Kidney (tissue), 14 donors: ENCODE measurements around the gene WBP2NL. TPM values are rescaled to one million over a fixed set of nuclear protein-coding genes. Genes with fewer than 3 reads are reported as not detected.

Experiments used
- DNase-seq, 5 donors: peaks; one replicate each; pipeline ENCODE4 v3.0.0-alpha.2; 2013 to 2020
- FAIRE-seq: peaks from 2 replicates; lab custom pipeline; 2012; peaks lifted over from hg19 to GRCh38; lab: Jason Lieb, UNC
- H3K27ac ChIP-seq, 2 donors: one replicate each; pipeline ENCODE4 v1.7.0; 2013; ENCODE audit warnings: low read depth in 2 of 2, low read length in 2 of 2, inconsistent platforms in 1 of 2
- H3K27me3 ChIP-seq: one replicate; pipeline ENCODE4 v1.7.1; 2013; ENCODE audit warnings: low read length, inconsistent platforms; ENCODE audit not compliant: control insufficient read depth, insufficient read depth
- H3K36me3 ChIP-seq, 3 donors: one replicate each; pipeline versions ENCODE4 v1.7.0 to v1.7.1; 2013; ENCODE audit warnings: low read length in 3 of 3, control low read depth in 1 of 3, inconsistent platforms in 1 of 3; ENCODE audit not compliant: insufficient read depth in 3 of 3, control insufficient read depth in 2 of 3
- H3K4me1 ChIP-seq, 3 donors: one replicate each; pipeline versions ENCODE4 v1.7.0 to v1.7.1; 2013; ENCODE audit warnings: low read length in 3 of 3, inconsistent platforms in 1 of 3, low read depth in 1 of 3; ENCODE audit not compliant: control insufficient read depth in 2 of 3, insufficient read depth in 2 of 3
- H3K4me3 ChIP-seq, 3 donors: one replicate each; pipeline versions ENCODE4 v1.7.0 to v1.8.1; 2013; ENCODE audit warnings: low read length in 3 of 3, control low read depth in 1 of 3, inconsistent platforms in 1 of 3
- H3K9ac ChIP-seq, 3 donors: one replicate each; pipeline versions ENCODE4 v1.7.0 to v1.7.1; 2013; ENCODE audit warnings: low read length in 3 of 3, control low read depth in 1 of 3, inconsistent platforms in 1 of 3
- H3K9me3 ChIP-seq, 3 donors: one replicate each; pipeline versions ENCODE4 v1.7.0 to v1.7.1; 2013; ENCODE audit warnings: low read length in 3 of 3, control low read depth in 1 of 3, inconsistent platforms in 1 of 3; ENCODE audit not compliant: control insufficient read depth in 2 of 3, insufficient read depth in 1 of 3
- intact Hi-C: fragments of 100-400 bp; cut with DNase I; formaldehyde crosslinking; loops from one replicate; pipeline ENCODE4 v1.11.1; 2022
- polyA plus RNA-seq: library from polyadenylated mRNA; stranded (reverse); fragments of 350-450 nt; fragmentation: Illumina TruSeq; extraction: RNeasy Lipid Tissue Mini Kit (QIAGEN cat#74804); gene quantifications from one replicate; pipeline ENCODE4 v1.2.3, GENCODE V29; 2014; ENCODE audit warnings: low read depth, low replicate concordance; ENCODE audit not compliant: insufficient read depth
- total RNA-seq: library from RNA; stranded (reverse); fragmentation: NEBNext Ultra II Directional; extraction: Animal tissue kit (Norgen Biotek cat#: 25700); gene quantifications from one replicate; pipeline ENCODE4 v1.2.1, GENCODE V29; 2021
- TF ChIP-seq, protein P1 (sequence below): IDR thresholded peaks from 3 replicates; pipeline ENCODE4 v1.5.1; 2012; ENCODE audit warnings: mild to moderate bottlenecking, moderate library complexity, borderline replicate concordance; ENCODE audit not compliant: insufficient read depth; ENCODE audit errors: extremely low read depth
- donor health status: control.
- donor health status: control.
- donor health status: control.
- donor health status: control.
- donor health status: control.
- donor health status: DM: yes; HTN: yes; CAD: no.
- donor health status: Normal renal cell carcinoma (clear cell type).

The WBP2NL gene
- total and polyA plus RNA-seq, 2 donors from 2014 or later, result 0.84 to 2.5 TPM

DNA sequence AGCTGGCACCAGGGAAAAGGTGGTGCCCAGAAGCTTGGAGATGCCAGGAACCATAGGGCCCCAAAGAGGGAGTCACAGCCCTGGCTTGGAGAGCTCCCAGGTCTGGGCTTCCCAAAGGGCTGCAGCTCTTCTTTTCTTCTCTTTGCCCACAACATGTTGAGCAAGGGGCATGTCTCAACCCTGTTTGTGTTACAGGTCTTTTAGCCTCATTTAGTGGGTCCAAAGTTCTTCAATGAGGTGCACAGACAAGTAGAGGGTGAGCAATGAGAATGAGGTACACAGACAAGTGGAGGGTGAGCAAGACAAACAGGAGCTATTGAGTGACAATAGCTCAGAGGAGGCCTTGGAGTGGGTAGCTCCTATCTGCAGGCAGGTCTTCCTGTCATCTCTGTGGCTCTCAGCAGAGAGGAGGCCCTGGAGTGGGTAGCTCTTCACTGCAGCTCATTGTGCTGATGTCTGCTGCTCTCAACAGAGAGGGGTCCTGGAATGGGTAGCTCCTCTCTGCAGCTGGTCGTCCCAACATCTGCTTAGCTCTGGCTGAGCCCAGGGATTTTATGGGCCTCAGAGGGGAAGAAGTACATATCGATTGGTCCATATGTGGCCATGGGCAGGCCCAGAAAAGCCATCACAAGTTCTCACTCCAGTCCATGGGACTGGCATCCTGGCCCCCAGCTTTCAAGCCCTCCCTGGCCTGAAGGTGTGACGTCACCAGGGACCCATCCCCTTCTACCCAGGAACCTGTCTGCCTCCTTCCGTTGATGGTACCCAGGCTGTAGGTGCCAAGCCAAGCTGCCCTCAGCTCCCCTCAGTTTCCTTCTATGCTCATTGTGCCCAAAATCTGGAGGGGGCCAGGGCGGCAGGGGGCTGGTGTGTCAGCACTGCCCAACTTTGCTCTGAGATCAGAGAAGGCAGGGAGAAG is 34.9 kb downstream of the WBP2NL start:
- FAIRE-seq, result no peak

DNA sequence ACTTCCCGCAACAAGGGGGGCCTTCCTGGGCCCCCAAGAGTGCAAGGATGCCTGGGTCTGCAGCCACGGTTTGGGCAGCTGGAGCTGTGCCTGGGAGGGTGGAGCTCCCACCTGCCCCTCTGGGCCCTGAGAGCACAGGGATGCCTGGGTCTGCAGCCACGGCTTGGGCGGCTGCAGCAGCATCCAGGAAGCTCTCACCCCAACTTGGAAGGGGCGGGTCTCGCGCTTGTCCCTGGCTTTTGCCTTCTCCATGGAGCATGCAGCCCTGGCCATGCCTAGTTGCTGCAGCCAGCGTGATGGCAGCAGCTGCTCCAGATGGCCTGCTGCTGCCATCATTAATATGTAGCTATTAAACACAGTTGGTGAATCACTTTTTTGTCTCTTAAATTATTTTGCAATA is 36.7 kb downstream of the WBP2NL start:
- H3K4me1 ChIP-seq, result no peaks in the 10 kb centered on the region
- H3K36me3 ChIP-seq, result no peaks in the 10 kb centered on the region
- no peaks in the 10 kb centered on the region for H3K27me3 ChIP-seq
- no peak overlapping the region for H3K9ac ChIP-seq
- H3K27ac ChIP-seq, result no peak overlapping the region
- no peaks in the 10 kb centered on the region for H3K9me3 ChIP-seq
- TF ChIP-seq, protein P1, sequence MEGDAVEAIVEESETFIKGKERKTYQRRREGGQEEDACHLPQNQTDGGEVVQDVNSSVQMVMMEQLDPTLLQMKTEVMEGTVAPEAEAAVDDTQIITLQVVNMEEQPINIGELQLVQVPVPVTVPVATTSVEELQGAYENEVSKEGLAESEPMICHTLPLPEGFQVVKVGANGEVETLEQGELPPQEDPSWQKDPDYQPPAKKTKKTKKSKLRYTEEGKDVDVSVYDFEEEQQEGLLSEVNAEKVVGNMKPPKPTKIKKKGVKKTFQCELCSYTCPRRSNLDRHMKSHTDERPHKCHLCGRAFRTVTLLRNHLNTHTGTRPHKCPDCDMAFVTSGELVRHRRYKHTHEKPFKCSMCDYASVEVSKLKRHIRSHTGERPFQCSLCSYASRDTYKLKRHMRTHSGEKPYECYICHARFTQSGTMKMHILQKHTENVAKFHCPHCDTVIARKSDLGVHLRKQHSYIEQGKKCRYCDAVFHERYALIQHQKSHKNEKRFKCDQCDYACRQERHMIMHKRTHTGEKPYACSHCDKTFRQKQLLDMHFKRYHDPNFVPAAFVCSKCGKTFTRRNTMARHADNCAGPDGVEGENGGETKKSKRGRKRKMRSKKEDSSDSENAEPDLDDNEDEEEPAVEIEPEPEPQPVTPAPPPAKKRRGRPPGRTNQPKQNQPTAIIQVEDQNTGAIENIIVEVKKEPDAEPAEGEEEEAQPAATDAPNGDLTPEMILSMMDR, result no peak
- intact Hi-C loops, result no loop called here
- DNase-seq (no peak), FAIRE-seq (no peak)
- no peak overlapping the region for H3K4me3 ChIP-seq

More for the DNA sequence above, 34.9 kb downstream of the WBP2NL start:
- no peaks in the 10 kb centered on the region for H3K4me1 ChIP-seq
- H3K4me3 ChIP-seq, result no peak overlapping the region
- H3K9ac ChIP-seq, result no peak overlapping the region
- intact Hi-C loops, result no loop called here
- TF ChIP-seq, protein P1, result no peak
- no peak overlapping the region for H3K27ac ChIP-seq
- no peaks in the 10 kb centered on the region for H3K9me3 ChIP-seq
- no peak for DNase-seq
- no peaks in the 10 kb centered on the region for H3K27me3 ChIP-seq
- H3K36me3 ChIP-seq, result no peaks in the 10 kb centered on the region

DNA sequence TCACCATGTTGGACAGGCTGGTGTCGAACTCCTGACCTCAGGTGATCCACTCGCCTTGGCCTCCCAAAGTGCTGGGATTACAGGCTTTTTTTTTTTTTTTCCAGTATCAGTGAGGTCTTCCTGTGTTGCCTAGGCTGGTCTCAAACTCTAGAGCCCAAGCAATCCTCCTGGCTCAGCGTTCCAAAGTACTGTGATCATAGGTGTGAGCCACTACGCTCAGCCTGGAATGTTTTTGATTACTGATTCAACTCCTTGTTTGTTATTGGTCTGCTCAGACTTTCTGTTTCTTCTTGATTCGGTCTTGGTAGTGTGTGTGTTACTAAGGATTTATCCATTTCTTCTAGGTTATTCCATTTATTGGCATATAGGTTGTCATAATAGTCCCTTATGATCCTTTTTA is 40.7 kb downstream of the WBP2NL start:
- Histone ChIP-seq H3K36me3 (no peaks in the 10 kb centered on the region), H3K27ac (no peak overlapping the region), H3K27me3 (no peaks in the 10 kb centered on the region), H3K4me3 (no peak overlapping the region), H3K9me3 (peaks cover 0 to 11% (median 2%) of the 10 kb centered on the region in 3 donors), H3K9ac (no peak overlapping the region), H3K4me1 (no peaks in the 10 kb centered on the region)
- no peak for DNase-seq
- FAIRE-seq, result no peak
- intact Hi-C loops, result no loop called here
- TF ChIP-seq, protein P1, result no peak
